Measurements from ENCODE around the gene KIF18B. TPM values are rescaled to one million over a fixed set of nuclear protein-coding genes. Genes with fewer than 3 reads are reported as not detected.

The KIF18B gene
- total RNA-seq, 1 donor from 2014 or later: 7.1 TPM

- peaks cover 5% of the 10 kb centered on the region for H3K4me1 Mint-ChIP-seq (ENCODE audit: unreplicated experiment)
- DNase-seq (ENCODE audit: low spot score): no peak
- peaks cover 10% of the 10 kb centered on the region for H3K27me3 Mint-ChIP-seq (ENCODE audit: unreplicated experiment)
- TF ChIP-seq CTCF (IDR thresholded peaks at IDR 0.05; ENCODE audit: unreplicated experiment): no peak
- H3K9me3 Mint-ChIP-seq (ENCODE audit: unreplicated experiment): no peaks in the 10 kb centered on the region
- H3K27ac Mint-ChIP-seq (ENCODE audit: unreplicated experiment): no peak overlapping the region
- no peak overlapping the region for H3K4me3 Mint-ChIP-seq (ENCODE audit: unreplicated experiment)
- H3K36me3 Mint-ChIP-seq (ENCODE audit: low read depth, unreplicated experiment): peaks cover 5% of the 10 kb centered on the region
Measured at GRCh38 chr17:44990994-44991393, 43.4 kb upstream of the KIF18B start.

GRCh38 chr17:44989552-44990138 lies 42.1 kb upstream of the KIF18B start:
- no peak for DNase-seq (ENCODE audit: low spot score)
- H3K4me1 Mint-ChIP-seq (ENCODE audit: unreplicated experiment): peaks cover 5% of the 10 kb centered on the region
- no peak overlapping the region for H3K27ac Mint-ChIP-seq (ENCODE audit: unreplicated experiment)

GRCh38 chr17:44988044-44988942 lies 40.7 kb upstream of the KIF18B start:
- Mint-ChIP-seq H3K4me1 (ENCODE audit: unreplicated experiment) (peaks cover 5% of the 10 kb centered on the region), H3K4me3 (ENCODE audit: unreplicated experiment) (no peak overlapping the region), H3K27ac (ENCODE audit: unreplicated experiment) (no peak overlapping the region), H3K27me3 (ENCODE audit: unreplicated experiment) (peaks cover 4% of the 10 kb centered on the region), H3K9me3 (ENCODE audit: unreplicated experiment) (no peaks in the 10 kb centered on the region), H3K36me3 (ENCODE audit: low read depth, unreplicated experiment) (no peaks in the 10 kb centered on the region)
- no peak for DNase-seq (ENCODE audit: low spot score)
- TF ChIP-seq CTCF (IDR thresholded peaks at IDR 0.05; ENCODE audit: unreplicated experiment): no peak

More at GRCh38 chr17:44989552-44990138, 42.1 kb upstream of the KIF18B start:
- Mint-ChIP-seq H3K4me3 (ENCODE audit: unreplicated experiment) (peak overlapping the region; percentile 51), H3K36me3 (ENCODE audit: low read depth, unreplicated experiment) (peaks cover 5% of the 10 kb centered on the region), H3K9me3 (ENCODE audit: unreplicated experiment) (no peaks in the 10 kb centered on the region), H3K27me3 (ENCODE audit: unreplicated experiment) (peaks cover 10% of the 10 kb centered on the region)
- TF ChIP-seq CTCF (IDR thresholded peaks at IDR 0.05; ENCODE audit: unreplicated experiment): no peak

- DNase-seq (ENCODE audit: low spot score): no peak
- no peaks in the 10 kb centered on the region for H3K36me3 Mint-ChIP-seq (ENCODE audit: low read depth, unreplicated experiment)
- no peak for TF ChIP-seq CTCF (IDR thresholded peaks at IDR 0.05; ENCODE audit: unreplicated experiment)
- H3K9me3 Mint-ChIP-seq (ENCODE audit: unreplicated experiment): no peaks in the 10 kb centered on the region
- H3K4me3 Mint-ChIP-seq (ENCODE audit: unreplicated experiment): no peak overlapping the region
- peaks cover 4% of the 10 kb centered on the region for H3K27me3 Mint-ChIP-seq (ENCODE audit: unreplicated experiment)
- H3K4me1 Mint-ChIP-seq (ENCODE audit: unreplicated experiment): peaks cover 4% of the 10 kb centered on the region
- no peak overlapping the region for H3K27ac Mint-ChIP-seq (ENCODE audit: unreplicated experiment)
Measured at GRCh38 chr17:44983563-44983962, 36.0 kb upstream of the KIF18B start.
